ENCODE results near the gene TPM2.

- TF ChIP-seq POLR2A (IDR thresholded peaks at IDR 0.05) (no peak), CTCF (IDR thresholded peaks at IDR 0.05) (no peak), POLR2AphosphoS5 (IDR thresholded peaks at IDR 0.05) (no peak), EP300 (IDR thresholded peaks at IDR 0.05) (no peak)
Measured at GRCh38 chr9:35656348-35656747, 33.4 kb downstream of the TPM2 start.

Measured in gastroesophageal sphincter (tissue), 3 donors.